Neural progenitor cell (in vitro differentiated cells): Measurements from ENCODE around the gene TRIM2. TPM values are rescaled to one million over a fixed set of nuclear protein-coding genes. Genes with fewer than 3 reads are reported as not detected.

ENCODE experiments used
- DNase-seq: peaks from one replicate; pipeline ENCODE4 v3.0.0-alpha.2; 2016; ENCODE audit warnings: low spot score
- H2AFZ ChIP-seq: fragments of 200-600 bp; sonication (generic); replicated peaks from 2 replicates; pipeline ENCODE4 v1.6.1; 2016; ENCODE audit warnings: antibody characterized with exemption
- H3F3A ChIP-seq: fragments of 200-600 bp; sonication (generic); 2 replicates; pipeline ENCODE4 v1.6.1; 2016; ENCODE audit warnings: antibody characterized with exemption, low read depth
- H3K27ac ChIP-seq: fragments of 200-600 bp; sonication (generic); 2 replicates; pipeline ENCODE4 v1.5.1; 2016; ENCODE audit warnings: mild to moderate bottlenecking
- H3K27me3 ChIP-seq: fragments of 200-600 bp; sonication (generic); 2 replicates; pipeline ENCODE4 v1.6.1; 2016; ENCODE audit warnings: mild to moderate bottlenecking, moderate library complexity
- H3K36me3 ChIP-seq: fragments of 200-600 bp; sonication (generic); 2 replicates; pipeline ENCODE4 v1.5.1; 2016
- H3K4me1 ChIP-seq: fragments of 200-600 bp; sonication (generic); 2 replicates; pipeline ENCODE4 v1.6.1; 2016; ENCODE audit warnings: mixed run types
- H3K4me2 ChIP-seq: fragments of 200-600 bp; sonication (generic); 2 replicates; pipeline ENCODE4 v1.6.1; 2016
- H3K4me3 ChIP-seq: fragments of 200-600 bp; sonication (generic); 2 replicates; pipeline ENCODE4 v1.5.1; 2016
- H3K79me2 ChIP-seq: fragments of 200-600 bp; sonication (generic); 2 replicates; pipeline ENCODE4 v1.6.1; 2016; ENCODE audit warnings: low read depth
- H3K9ac ChIP-seq: fragments of 200-600 bp; sonication (generic); 2 replicates; pipeline ENCODE4 v1.6.1; 2016
- H3K9me3 ChIP-seq: fragments of 200-600 bp; sonication (generic); 2 replicates; pipeline ENCODE4 v1.5.1; 2016; ENCODE audit warnings: low read depth
- H4K20me1 ChIP-seq: fragments of 200-600 bp; sonication (generic); 2 replicates; pipeline ENCODE4 v1.6.1; 2016; ENCODE audit warnings: low read depth
- H3K27ac Mint-ChIP-seq: 3 replicates; pipeline ENCODE4 v1.8.0; 2021; ENCODE audit warnings: mixed read lengths
- H3K27me3 Mint-ChIP-seq: 2 replicates; pipeline ENCODE4 v1.8.0; 2022; ENCODE audit warnings: low read depth, mild to moderate bottlenecking, inconsistent platforms, moderate library complexity, mixed read lengths; ENCODE audit not compliant: insufficient read depth
- H3K36me3 Mint-ChIP-seq: 3 replicates; pipeline ENCODE4 v1.8.0; 2021; ENCODE audit warnings: mixed read lengths
- H3K4me1 Mint-ChIP-seq: 3 replicates; pipeline ENCODE4 v1.8.0; 2021; ENCODE audit warnings: mixed read lengths
- H3K4me3 Mint-ChIP-seq: 3 replicates; pipeline ENCODE4 v1.8.0; 2021; ENCODE audit warnings: mild to moderate bottlenecking, moderate library complexity, mixed read lengths
- H3K9me3 Mint-ChIP-seq: 3 replicates; pipeline ENCODE4 v1.8.0; 2020; ENCODE audit warnings: mixed read lengths
- EZH2 ChIP-seq: fragments of 200-600 bp; sonication (generic); IDR thresholded peaks from 2 replicates; pipeline ENCODE4 v1.6.1; 2017; ENCODE audit warnings: antibody characterized with exemption, mild to moderate bottlenecking, moderate library complexity
- EZH2phosphoT487 ChIP-seq: fragments of 200-600 bp; sonication (generic); IDR thresholded peaks from 2 replicates; pipeline ENCODE4 v1.6.1; 2017; ENCODE audit warnings: antibody characterized with exemption
- total RNA-seq: library from RNA; depleted of rRNA; stranded (reverse); fragments of >200 nt; gene quantifications from 2 replicates; pipeline ENCODE4 v1.2.3, GENCODE V29; 2015; ENCODE audit warnings: low replicate concordance
- TF ChIP-seq, protein P1 (sequence below): fragments of 200-600 bp; sonication (generic); IDR thresholded peaks from 2 replicates; pipeline ENCODE4 v1.5.1; 2017; ENCODE audit warnings: antibody characterized with exemption, mild to moderate bottlenecking

The TRIM2 gene
- total RNA-seq, 1 donor from 2014 or later: 87.6 TPM

DNA sequence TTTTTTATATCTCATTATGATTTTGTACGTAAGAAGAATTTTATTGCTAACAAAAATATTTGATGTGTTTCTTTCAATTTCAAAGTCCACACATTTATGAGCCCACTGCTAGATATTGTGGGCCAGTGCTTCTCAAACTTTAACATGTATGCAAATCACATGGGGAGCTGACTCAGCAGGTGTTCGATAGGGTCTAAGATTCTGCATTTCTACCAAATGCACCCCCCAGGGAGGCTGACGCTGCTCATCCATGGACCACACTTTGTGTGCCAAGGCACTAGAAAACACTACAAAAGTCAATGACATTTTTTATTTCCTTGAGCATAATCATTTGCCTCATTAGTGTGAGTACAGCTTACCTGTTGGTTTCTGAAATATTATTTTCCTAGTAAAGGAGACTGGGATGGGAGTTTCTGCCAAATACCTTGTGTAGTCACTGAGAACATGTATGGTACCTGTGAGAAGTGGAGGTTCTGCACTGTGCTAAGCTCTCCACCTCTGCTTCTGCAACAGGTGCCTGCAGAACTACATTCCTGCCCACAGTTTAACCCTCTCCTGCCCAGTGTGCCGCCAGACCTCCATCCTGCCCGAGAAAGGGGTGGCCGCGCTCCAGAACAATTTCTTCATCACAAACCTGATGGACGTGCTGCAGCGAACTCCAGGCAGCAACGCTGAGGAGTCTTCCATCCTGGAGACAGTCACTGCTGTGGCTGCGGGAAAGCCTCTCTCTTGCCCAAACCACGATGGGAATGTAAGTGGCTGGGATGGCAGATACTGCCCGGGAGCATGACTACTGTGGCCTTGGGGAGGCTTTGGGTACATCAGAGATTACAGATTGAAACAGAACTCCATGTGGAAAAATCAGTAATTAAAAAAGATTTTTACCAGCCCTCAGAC, 71.4 kb downstream of the TRIM2 start:
- no peaks in the 10 kb centered on the region for H3K27me3 ChIP-seq
- Mint-ChIP-seq H3K9me3 (no peaks in the 10 kb centered on the region), H3K27me3 (peaks cover 2% of the 10 kb centered on the region), H3K4me3 (no peak overlapping the region), H3K36me3 (peaks cover 31% of the 10 kb centered on the region), H3K4me1 (peaks cover 17% of the 10 kb centered on the region), H3K27ac (no peak overlapping the region)
- no peaks in the 10 kb centered on the region for H3K9me3 ChIP-seq
- H3K9ac ChIP-seq: no peak overlapping the region
- no peaks in the 10 kb centered on the region for H3K4me1 ChIP-seq
- H3K36me3 ChIP-seq: peaks cover 5% of the 10 kb centered on the region
- H3K4me3 ChIP-seq: no peak overlapping the region
- H2AFZ ChIP-seq: no peak overlapping the region
- no peaks in the 10 kb centered on the region for H3F3A ChIP-seq
- H3K4me2 ChIP-seq: no peak overlapping the region
- H4K20me1 ChIP-seq: peaks cover 6% of the 10 kb centered on the region
- no peak for TF ChIP-seq EZH2
- TF ChIP-seq, protein P1, sequence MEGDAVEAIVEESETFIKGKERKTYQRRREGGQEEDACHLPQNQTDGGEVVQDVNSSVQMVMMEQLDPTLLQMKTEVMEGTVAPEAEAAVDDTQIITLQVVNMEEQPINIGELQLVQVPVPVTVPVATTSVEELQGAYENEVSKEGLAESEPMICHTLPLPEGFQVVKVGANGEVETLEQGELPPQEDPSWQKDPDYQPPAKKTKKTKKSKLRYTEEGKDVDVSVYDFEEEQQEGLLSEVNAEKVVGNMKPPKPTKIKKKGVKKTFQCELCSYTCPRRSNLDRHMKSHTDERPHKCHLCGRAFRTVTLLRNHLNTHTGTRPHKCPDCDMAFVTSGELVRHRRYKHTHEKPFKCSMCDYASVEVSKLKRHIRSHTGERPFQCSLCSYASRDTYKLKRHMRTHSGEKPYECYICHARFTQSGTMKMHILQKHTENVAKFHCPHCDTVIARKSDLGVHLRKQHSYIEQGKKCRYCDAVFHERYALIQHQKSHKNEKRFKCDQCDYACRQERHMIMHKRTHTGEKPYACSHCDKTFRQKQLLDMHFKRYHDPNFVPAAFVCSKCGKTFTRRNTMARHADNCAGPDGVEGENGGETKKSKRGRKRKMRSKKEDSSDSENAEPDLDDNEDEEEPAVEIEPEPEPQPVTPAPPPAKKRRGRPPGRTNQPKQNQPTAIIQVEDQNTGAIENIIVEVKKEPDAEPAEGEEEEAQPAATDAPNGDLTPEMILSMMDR: no peak
- no peak for TF ChIP-seq EZH2phosphoT487
- DNase-seq: no peak
- no peak overlapping the region for H3K27ac ChIP-seq
- peaks cover 14% of the 10 kb centered on the region for H3K79me2 ChIP-seq

DNA sequence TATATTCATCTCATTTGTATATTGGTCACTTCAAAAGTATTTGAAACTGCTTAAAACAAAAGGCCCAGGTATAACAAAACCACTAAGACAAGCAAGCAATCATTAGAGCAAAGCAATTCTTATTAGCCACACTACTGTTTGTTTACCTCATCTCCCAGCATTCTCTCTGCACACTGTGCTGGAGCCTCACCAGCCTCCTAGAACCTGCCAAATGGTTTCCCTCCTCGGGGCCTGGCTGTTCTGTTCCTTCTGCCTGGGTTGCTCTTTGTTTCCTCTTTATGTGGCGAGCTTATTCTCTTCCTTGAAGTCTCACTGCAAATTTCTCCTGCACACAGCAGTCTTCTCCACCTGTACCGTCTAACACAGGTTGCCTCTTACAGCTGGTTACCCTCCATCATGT, 72.7 kb downstream of the TRIM2 start:
- Mint-ChIP-seq H3K4me3 (no peak overlapping the region), H3K4me1 (peaks cover 16% of the 10 kb centered on the region), H3K9me3 (peaks cover 3% of the 10 kb centered on the region), H3K36me3 (peaks cover 35% of the 10 kb centered on the region), H3K27me3 (no peaks in the 10 kb centered on the region), H3K27ac (no peak overlapping the region)
- Histone ChIP-seq H3K4me1 (no peaks in the 10 kb centered on the region), H2AFZ (no peak overlapping the region), H3K9ac (no peak overlapping the region), H3K79me2 (peaks cover 14% of the 10 kb centered on the region), H3K9me3 (no peaks in the 10 kb centered on the region), H3K4me3 (no peak overlapping the region), H3K27me3 (no peaks in the 10 kb centered on the region), H3K4me2 (no peak overlapping the region), H3K27ac (no peak overlapping the region), H3K36me3 (peaks cover 11% of the 10 kb centered on the region), H4K20me1 (peaks cover 6% of the 10 kb centered on the region), H3F3A (no peaks in the 10 kb centered on the region)
- TF ChIP-seq EZH2phosphoT487 (no peak), EZH2 (no peak)
- TF ChIP-seq, protein P1: no peak
- no peak for DNase-seq

DNA sequence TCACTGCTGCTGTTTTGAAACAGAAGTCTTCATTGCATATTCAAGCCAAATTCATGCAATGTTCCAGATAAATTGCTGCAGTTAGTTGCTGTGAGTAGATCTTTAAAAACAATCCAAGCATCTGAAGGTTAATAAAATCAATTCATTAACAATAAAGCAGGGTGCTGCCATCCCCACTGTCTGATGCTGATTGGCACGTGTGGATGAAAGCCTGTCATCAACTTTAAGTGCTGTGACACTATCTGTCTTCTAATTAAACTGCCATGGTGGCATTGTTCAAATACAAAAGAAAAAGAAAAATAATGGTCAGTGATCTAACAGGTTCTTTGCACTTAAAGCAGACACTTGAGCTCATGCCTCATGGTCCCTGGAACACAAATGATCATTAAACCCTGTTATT, 77.2 kb downstream of the TRIM2 start:
- H3K27me3 Mint-ChIP-seq: peaks cover 2% of the 10 kb centered on the region
- DNase-seq: no peak
- H3K27ac Mint-ChIP-seq: no peak overlapping the region
- H3K9me3 Mint-ChIP-seq: peaks cover 35% of the 10 kb centered on the region
- Histone ChIP-seq H3F3A (no peaks in the 10 kb centered on the region), H3K4me1 (no peaks in the 10 kb centered on the region), H3K9me3 (peaks cover 8% of the 10 kb centered on the region), H3K27me3 (no peaks in the 10 kb centered on the region), H3K4me3 (no peak overlapping the region), H2AFZ (no peak overlapping the region), H3K79me2 (peaks cover 7% of the 10 kb centered on the region), H3K4me2 (no peak overlapping the region), H3K9ac (no peak overlapping the region), H4K20me1 (no peaks in the 10 kb centered on the region), H3K36me3 (peaks cover 19% of the 10 kb centered on the region), H3K27ac (no peak overlapping the region)
- H3K36me3 Mint-ChIP-seq: peaks cover 47% of the 10 kb centered on the region
- no peak for TF ChIP-seq EZH2
- TF ChIP-seq, protein P1: no peak
- TF ChIP-seq EZH2phosphoT487: no peak
- H3K4me1 Mint-ChIP-seq: no peaks in the 10 kb centered on the region
- H3K4me3 Mint-ChIP-seq: no peak overlapping the region
